Panc1 (cell line): ENCODE measurements around the gene ZFYVE1.

Source experiments
- CTCF ChIP-seq: fragments of 450-650 bp; IDR thresholded peaks from 2 replicates; pipeline ENCODE4 v1.5.1; 2017; ENCODE audit warnings: mild to moderate bottlenecking
- POLR2AphosphoS5 ChIP-seq: IDR thresholded peaks from 2 replicates; pipeline ENCODE4 v1.6.1; 2012; ENCODE audit warnings: mild to moderate bottlenecking, low read depth, low read length, moderate library complexity

GRCh38 chr14:72928872-72929271, 98.0 kb downstream of the ZFYVE1 start:
- TF ChIP-seq CTCF = no peak
- no peak for TF ChIP-seq POLR2AphosphoS5
